ENCODE results near the gene ELOVL4.

ELOVL4 gene

GRCh38 chr6:79993012-79993910, 45.9 kb upstream of the ELOVL4 start:
- ATAC-seq = no peak
- TF ChIP-seq CREB5 (CRISPR knock-in tag; IDR thresholded peaks at IDR 0.05; ENCODE audit: low read depth) (no peak), RARB (CRISPR knock-in tag; IDR thresholded peaks at IDR 0.05) (no peak), SNAI2 (CRISPR knock-in tag; IDR thresholded peaks at IDR 0.05) (no peak), ZNF8 (CRISPR knock-in tag; IDR thresholded peaks at IDR 0.05) (no peak), ARNTL (CRISPR knock-in tag; IDR thresholded peaks at IDR 0.05; ENCODE audit: borderline replicate concordance, low read depth) (no peak), PATZ1 (CRISPR knock-in tag; IDR thresholded peaks at IDR 0.05; ENCODE audit: borderline replicate concordance) (no peak), ZNF70 (CRISPR knock-in tag; IDR thresholded peaks at IDR 0.05) (no peak), CSDC2 (CRISPR knock-in tag; IDR thresholded peaks at IDR 0.05) (no peak), OSR1 (CRISPR knock-in tag; IDR thresholded peaks at IDR 0.05) (no peak), TCF4 (CRISPR knock-in tag; IDR thresholded peaks at IDR 0.05; ENCODE audit: borderline replicate concordance) (no peak), GLIS3 (CRISPR knock-in tag; IDR thresholded peaks at IDR 0.05) (no peak), ZC3H10 (CRISPR knock-in tag; IDR thresholded peaks at IDR 0.05) (no peak), TSHZ2 (CRISPR knock-in tag; IDR thresholded peaks at IDR 0.05) (no peak), POU6F1 (CRISPR knock-in tag; IDR thresholded peaks at IDR 0.05; ENCODE audit: borderline replicate concordance, low read depth) (no peak), ZNF565 (CRISPR knock-in tag; conservative IDR thresholded peaks at IDR 0.05; ENCODE audit: low read depth) (no peak)

- no peak for TF ChIP-seq PPARA (CRISPR knock-in tag; IDR thresholded peaks at IDR 0.05; ENCODE audit: borderline replicate concordance)
- no peak for TF ChIP-seq ZNF565 (CRISPR knock-in tag; conservative IDR thresholded peaks at IDR 0.05; ENCODE audit: low read depth)
- no peak for TF ChIP-seq ISL1 (CRISPR knock-in tag; IDR thresholded peaks at IDR 0.05)
- no peak for ATAC-seq
These were observed 42.3 kb upstream of the ELOVL4 start for GRCh38 chr6:79989641-79990040.

GRCh38 chr6:79985128-79985527, 37.8 kb upstream of the ELOVL4 start:
- ATAC-seq = no peak
- TF ChIP-seq BACH2 (CRISPR knock-in tag; IDR thresholded peaks at IDR 0.05; ENCODE audit: borderline replicate concordance) = no peak
- no peak for TF ChIP-seq ZC3H10 (CRISPR knock-in tag; IDR thresholded peaks at IDR 0.05)
- TF ChIP-seq ZFP3 (CRISPR knock-in tag; IDR thresholded peaks at IDR 0.05) = no peak
- no peak for TF ChIP-seq ZNF565 (CRISPR knock-in tag; conservative IDR thresholded peaks at IDR 0.05; ENCODE audit: low read depth)
- TF ChIP-seq TCF4 (CRISPR knock-in tag; IDR thresholded peaks at IDR 0.05; ENCODE audit: borderline replicate concordance) = no peak
- TF ChIP-seq PATZ1 (CRISPR knock-in tag; IDR thresholded peaks at IDR 0.05; ENCODE audit: borderline replicate concordance) = no peak

Measured in SK-N-SH treated with all-trans-retinoic acid at 6 μM for 48 hours (cell line).